Mucosa of gallbladder (tissue), 1 donor: ENCODE data around the gene PLAAT5. TPM values are rescaled to one million over a fixed set of nuclear protein-coding genes. Genes with fewer than 3 reads are reported as not detected.
"Not testable (repeated sequence)": the region's sequence is repeated elsewhere in the genome, so short reads cannot be mapped to it uniquely, and the experiment has no call there.

Experiments used
- DNase-seq: peaks from one replicate; pipeline ENCODE4 v3.0.0-alpha.2; 2020; ENCODE audit warnings: low spot score
- total RNA-seq: library from RNA; stranded (reverse); gene quantifications from one replicate; pipeline ENCODE4 v1.2.1, GENCODE V29; 2021
- donor health status: DM: no; HTN: no; CAD: no.

PLAAT5 gene, protein sequence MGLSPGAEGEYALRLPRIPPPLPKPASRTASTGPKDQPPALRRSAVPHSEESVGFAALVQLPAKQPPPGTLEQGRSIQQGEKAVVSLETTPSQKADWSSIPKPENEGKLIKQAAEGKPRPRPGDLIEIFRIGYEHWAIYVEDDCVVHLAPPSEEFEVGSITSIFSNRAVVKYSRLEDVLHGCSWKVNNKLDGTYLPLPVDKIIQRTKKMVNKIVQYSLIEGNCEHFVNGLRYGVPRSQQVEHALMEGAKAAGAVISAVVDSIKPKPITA
- total RNA-seq: 1.7 TPM

DNA sequence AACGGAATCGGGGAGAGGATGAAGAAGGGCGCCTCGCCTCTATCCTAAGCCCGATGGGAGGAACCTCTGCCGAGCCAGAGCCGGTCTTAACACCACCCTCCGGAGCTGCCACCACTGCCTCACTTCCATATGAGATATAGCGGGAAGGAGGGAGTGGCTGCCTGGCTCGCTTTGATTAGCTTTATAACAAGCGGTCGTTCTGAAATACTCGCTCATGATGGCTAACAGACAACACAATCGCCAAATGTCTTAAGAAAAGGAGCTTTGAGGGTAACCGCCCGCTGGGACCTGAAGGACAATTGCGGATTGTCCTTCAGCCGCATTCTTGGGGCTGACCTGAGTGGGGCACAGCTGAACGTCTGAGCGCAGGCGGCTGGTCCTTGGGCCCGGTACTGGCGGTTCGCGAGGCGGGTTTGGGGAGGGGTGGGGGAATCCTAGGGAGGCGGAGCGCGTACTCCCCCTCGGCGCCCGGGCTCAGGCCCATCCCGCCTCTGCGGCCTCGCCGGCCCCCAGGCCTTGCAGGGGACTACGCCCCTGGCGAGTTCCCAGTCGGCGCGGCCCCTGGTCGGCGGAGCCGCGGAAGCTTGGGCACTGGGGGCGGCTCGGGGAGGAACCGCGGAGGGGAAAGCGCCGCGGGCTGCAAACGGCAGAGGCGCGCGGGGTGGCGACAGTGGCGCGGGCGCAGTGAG, at the start of gene PLAAT5:
Gene PLAAT5 (minus strand): TSS at position 617 of the 689 bp plus-strand sequence. CDS start 133 bp downstream, at position 484.
- no peak for DNase-seq

DNA sequence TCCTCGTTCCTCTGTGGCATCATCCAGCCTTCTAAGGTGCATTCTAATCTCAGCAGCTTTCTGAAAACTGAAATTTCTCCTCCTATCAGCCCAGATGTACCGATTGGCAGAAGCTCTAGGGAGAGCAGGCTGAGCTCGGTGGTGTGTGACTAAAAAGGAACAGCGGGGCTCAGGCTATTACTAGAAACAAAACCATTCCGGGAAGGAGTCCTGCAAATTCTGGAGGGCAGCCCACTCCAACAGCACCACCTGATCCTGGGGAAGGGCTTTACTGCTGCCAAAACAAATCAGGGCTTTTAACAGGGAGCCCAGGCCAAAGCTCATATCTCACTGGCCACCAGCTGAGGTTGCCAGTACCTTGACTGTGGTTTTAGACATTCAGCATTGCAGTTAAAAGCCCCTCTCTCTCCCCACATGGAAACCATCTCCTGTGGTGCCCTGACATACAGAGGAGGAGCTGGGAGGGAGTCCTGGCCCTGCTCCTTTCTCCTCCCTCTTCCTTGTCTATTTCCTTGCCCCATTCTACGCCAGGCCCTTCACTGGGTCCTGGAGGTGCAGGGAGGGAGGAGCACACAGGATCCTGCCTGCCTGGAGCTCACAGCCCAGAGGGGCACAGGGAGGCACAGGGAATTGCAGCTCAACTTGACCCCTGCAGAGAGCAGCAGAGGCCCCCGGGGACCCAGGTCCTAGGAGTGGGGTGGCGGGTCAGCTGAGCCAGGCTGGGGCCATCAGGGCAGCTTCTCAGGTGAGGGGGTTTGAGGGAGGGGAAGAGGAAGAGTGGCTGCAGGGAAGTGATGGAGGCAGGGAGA, 46.5 kb upstream of the PLAAT5 start:
- peak; percentile 50 for DNase-seq

DNA sequence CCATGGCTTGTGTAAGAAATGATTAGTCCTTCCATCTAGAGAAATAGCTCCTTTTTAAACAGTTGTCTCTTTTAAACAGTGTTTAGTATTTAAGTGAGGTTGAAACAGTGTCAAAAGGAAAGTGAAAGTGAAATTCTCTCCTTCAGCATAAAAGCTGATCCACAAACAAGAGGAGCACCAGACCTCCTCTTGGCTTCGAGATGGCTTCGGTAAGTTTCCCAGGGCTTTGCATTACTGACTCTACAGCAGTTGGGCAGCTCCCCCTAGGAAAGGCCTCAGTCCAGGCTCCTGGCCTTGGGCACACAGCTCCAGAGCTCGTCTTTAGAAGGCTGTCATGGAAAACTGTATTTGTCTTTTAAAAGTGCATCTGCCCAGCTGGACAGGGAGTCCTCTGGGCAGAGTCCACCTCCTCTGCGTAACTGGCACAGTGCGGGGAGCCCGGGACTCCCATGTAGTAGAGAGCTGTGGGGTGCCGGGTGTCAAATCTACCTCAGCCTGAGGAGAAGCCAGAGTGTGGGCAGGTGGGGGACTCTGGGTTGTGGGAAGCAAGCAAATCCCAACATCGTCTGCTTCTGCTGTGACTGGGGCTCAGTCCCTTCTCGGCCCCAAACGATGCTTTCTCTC, 45.8 kb upstream of the PLAAT5 start, which contains the start of gene PLAAT4:
Gene PLAAT4 (plus strand): TSS at position 140 of the 624 bp plus-strand sequence. CDS start 61 bp downstream, at position 201.
- peak; percentile 39 for DNase-seq

DNA sequence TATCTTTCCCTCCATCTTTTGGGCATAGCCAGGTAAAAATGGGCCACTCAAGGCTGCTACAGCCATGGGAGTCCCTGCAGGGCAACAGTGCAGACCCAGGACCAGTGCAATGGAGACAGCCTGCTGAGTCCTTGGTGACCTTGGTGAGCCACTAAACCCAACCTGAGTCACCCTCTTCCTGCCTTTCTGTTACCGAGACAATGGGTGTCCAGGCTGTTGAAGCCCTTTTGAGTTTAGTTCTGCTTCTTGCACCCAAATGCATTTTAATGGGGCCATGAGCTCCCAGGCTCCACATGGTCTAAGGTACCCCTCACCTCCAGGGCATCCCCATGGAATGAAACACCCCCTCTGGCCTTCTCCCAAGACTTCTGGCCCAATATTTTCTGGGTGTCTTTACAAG, 44.8 kb upstream of the PLAAT5 start:
- no peak for DNase-seq

DNA sequence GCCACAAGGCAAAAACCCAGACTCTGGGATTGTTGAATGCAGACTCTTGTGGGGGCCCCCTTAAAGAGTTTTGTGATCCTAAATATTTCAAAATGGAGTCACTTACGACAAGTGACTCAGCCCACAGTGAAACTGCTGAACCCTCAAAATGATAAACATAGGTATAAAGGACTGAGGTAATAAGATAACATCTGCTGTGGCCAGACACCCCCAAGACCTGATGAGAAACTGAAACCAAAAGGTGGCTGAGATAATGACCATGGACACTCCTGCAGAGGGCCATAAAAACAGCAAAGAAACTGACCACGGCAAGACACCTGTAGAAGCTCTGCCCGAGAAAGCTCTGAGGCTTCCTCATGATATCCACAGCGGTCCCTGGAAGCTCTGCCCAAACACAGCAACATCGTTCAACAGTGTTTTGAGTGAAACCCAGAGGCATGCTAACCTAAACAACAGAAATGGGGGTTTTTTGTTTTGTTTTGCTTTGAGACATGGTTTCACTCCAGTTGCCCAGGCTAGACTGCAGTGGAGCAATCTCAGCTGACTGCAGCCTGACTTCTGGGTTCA, 44.0 kb upstream of the PLAAT5 start:
- DNase-seq: no peak

DNA sequence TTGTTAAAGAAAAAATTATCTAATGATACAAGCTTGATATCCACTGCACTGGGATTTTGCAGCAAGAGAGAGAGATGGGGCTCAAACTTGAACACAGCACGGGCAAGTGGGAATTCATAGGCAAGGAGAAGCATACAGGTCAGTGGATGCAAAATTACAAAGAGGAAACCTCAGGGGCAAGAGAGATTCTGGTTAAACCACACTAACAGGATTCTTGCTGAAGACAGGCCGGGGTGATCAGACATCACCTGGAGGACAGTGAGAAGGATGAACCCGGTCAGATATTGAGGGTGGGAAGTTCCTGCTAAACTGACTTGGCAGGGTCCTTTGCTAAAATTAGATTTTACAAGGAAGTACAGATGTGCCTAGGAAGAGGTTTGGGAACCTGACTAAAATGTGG, 43.1 kb upstream of the PLAAT5 start:
- no peak for DNase-seq

DNA sequence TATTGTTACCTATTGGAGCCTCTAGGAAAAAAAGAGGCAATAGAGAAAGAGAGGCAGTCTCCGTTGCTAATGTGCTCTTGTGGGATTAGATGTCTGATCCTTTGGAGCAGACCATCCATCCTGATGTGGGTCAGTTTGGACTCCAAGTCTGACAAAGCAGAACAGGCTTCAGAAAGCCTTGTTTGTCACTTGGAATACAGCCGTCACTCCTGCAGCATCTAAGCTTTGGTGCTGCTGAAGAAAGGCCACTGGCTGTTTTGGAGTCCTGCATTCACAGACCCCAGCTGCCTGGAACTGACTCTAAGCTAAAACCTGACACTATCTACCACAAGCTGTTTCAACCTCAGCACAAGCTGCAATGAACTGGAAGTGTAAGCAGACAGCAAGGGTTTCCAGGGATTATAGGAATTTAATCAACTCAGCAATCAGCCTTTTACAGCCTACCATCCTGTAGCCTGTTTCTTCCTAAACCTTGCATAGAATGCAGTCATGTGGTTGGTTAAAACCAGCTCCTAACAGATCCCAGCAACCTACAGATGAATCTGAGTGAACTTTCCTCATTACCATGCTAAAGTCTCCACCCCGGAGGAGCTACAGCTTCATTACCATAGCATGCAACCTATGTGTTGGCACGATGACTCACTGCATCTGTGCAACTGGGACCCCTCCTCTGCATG, 42.0 kb upstream of the PLAAT5 start:
- no peak for DNase-seq

DNA sequence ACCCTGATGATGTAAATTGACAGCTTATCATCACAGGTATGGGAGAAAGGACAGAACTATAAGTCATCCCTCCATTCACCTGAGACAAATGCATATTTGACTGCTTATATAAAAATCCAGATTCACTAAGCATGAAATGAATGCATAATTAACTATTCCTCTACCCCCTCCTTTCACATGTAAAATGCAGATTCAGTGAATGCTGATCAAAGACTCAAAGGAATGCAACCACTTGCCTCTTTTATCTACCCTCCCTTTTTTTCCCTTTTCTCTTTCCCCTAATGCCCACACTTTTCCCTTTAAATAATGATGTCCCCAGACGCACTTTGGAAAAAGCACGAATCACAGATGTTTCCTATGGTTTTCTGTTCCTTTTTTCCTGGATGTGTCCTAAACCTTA, 41.1 kb upstream of the PLAAT5 start:
- DNase-seq: no peak

DNA sequence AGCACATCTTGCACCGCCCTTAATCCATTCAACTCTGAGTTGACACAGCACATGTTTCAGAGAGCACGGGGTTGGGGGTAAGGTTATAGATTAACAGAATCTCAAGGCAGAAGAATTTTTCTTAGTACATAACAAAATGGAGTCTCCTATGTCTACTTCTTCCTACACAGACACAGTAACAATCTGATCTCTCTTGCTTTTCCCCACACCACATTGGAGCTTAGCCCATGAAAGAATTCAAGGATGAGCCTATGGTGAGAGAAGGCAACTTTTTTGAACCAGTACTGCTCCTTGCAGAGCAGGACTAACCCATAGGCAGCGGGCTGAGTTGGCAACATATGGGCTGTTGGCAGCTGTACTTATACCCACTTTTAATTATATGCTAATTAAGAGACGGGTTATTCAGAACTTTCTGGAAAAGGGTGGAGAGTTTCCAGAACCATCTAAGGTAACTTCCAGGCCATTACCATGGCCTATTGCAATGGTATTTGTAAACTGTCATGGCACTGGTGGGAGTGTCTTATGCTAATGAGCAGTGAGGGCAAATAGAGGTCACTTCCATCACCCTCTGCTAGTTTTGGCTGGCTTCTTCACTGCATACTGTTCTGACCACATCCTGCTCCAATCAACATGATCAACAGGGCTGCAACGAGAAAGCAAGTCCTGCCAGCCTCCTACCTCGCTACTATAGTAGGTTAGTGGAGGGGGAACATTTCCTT, 40.3 kb upstream of the PLAAT5 start:
- DNase-seq: peak; percentile 51

DNA sequence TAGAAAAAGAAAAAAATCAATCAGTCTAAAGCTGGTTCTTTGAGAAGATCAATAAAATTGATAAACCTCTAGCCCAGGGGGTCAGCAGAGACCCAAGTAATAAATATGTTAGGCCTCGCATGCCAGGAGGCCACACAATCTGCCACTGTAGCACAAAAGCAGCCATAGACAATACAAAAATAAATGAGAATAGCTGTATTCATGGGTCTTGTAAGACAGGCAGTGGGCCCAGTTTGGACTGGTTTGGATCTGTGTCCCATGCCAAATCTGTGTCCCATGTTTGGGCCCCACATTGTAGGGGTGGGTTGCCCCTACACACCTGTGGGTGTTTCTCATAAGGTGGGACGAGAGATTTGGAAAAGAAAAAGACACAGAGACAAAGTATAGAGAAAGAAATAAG, 39.1 kb upstream of the PLAAT5 start:
- no peak for DNase-seq

DNA sequence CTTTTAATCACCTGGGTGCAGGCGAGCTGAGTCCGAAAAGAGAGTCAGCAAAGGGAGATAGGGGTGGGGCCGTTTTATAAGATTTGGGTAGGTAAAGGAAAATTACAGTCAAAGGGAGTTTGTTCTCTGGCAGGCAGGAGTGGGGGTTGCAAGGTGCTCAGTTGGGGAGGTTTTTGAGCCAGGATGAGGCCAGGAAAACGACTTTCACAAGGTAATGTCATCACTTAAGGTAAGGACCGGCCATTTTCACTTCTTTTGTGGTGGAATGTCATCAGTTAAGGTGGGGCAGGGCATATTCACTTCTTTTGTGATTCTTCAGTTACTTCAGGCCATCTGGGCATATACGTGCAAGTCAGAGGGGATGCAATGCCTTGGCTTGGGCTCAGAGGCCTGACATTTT, 38.4 kb upstream of the PLAAT5 start:
- not testable (repeated sequence) for DNase-seq

DNA sequence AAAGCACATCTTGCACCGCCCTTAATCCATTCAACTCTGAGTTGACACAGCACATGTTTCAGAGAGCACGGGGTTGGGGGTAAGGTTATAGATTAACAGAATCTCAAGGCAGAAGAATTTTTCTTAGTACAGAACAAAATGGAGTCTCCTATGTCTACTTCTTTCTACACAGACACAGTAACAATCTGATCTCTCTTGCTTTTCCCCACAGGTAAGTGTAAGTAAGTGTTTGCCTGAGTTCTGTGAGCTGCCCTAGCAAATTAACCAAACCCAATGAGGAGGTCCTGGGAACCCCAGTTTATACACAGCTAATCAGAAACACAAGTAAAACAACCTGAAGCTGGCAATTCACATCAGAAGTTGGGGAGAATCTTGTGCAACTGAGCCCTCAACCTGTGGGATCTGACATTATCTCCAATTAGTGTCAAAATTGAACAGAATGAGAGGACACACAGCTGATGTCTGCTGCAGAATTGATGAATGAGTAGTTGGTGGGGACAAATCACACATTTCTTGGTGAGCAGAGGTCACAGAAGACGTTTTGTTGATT, 37.8 kb upstream of the PLAAT5 start:
- DNase-seq: not testable (repeated sequence)

DNA sequence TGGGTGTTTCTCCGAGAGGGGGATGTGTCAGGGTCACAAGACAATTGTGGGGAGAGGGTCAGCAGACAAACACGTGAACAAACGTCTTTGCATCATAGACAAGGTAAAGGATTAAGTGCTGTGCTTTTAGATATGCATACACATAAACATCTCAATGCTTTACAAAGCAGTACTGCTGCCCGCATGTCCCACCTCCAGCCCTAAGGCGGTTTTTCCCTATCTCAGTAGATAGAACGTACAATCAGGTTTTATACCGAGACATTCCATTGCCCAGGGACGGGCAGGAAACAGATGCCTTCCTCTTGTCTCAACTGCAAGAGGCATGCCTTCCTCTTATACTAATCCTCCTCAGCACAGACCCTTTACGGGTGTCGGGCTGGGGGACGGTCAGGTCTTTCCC, 37.2 kb upstream of the PLAAT5 start:
- not testable (repeated sequence) for DNase-seq

DNA sequence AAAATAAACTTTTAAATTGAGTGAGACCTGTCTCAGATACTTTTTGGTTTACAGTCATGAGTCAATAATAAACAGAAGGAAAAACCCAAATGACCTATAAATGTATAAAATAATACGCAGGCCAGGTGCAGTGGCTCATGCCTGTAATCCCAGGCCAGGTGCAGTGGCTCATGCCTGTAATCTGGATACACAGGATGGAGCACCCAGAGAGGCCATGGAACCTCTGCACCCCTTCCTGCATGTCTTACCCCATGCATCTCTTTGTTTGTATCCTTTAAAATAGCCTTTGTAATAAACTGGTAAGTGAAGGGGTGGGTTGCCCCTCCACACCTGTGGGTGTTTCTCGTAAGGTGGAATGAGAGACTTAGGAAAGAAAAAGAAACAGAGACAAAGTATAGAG, 36.7 kb upstream of the PLAAT5 start:
- DNase-seq: no peak

DNA sequence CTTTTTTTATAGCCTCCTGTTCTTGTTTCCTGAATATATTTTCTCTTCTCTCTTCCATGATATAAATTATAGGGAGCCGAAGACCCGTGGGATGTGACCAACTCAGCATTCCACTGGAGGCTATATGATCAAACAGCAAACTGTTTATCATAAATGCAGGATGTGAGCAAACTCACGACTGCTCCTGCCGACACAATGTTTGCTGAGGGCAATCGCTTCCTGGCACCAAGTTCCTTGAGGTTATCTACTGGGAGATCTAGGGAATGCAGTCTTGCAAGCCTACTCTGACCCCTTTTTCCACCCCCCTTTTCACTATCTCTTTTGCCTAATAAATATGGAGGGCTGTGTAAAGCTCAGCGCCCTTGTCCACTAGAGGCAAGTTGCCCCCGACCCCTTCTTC, 32.2 kb upstream of the PLAAT5 start:
- no peak for DNase-seq

DNA sequence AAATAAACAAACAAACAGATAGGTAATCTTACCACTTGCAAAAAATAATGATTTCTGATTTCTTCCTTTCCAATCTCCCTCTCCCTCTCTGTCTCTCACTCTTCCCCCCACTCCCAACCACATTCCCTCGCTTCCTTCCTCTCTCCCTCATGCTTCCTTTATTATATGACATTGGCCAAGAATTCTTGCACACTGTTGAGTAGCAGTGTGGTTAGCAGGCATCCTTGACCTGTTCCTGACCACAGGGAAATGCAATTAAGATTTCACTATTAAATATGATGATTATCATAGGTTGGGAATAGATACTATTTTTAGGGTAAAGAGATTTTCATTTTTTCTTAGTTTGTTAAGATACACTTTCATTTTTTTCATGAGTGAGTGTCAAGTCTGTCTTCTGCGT, 30.9 kb upstream of the PLAAT5 start:
- no peak for DNase-seq

DNA sequence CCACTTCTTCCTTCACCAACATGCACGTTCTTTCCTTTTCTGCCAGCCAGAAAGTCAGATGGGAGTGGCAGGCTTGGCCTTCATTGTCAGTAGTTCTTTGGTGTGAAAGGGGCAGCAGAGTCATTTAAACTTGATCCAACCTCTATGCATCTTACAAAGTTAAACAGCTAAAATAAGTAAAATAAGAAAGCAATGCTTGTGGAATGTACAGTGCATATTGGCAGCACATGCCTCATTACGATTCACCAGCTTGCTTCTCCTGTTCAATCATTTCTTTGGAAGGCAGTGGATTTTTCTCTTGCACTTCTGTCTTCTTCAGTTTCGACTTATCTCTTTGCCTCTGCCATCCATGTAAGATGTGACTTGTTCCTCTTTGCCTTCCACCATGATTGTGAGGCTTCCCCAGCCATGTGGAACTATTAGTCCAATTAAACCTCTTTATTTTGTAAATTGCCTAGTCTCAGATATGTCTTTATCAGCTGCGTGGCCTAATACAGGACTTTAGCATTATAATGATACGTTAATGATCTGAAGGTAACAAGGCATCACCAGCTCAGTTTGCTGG, 29.7 kb upstream of the PLAAT5 start:
- no peak for DNase-seq

DNA sequence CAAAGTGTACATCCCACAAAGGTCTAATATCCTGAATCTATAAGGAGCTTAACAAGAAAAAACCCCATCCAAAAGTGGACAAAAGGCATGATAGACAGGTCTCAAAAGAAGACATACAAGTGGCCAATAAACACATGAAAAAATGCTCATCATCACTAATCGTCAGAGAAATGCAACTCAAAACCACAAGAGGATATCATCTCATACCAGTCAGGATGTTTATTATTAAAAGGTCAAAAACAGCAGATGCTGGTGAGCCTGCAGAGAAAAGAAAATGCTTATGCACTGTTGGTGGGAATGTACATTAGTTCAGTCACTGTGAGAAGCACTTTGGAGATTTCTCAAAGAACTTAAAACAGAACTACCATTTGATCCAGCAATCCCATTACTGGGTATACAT, 27.6 kb upstream of the PLAAT5 start:
- DNase-seq: no peak

DNA sequence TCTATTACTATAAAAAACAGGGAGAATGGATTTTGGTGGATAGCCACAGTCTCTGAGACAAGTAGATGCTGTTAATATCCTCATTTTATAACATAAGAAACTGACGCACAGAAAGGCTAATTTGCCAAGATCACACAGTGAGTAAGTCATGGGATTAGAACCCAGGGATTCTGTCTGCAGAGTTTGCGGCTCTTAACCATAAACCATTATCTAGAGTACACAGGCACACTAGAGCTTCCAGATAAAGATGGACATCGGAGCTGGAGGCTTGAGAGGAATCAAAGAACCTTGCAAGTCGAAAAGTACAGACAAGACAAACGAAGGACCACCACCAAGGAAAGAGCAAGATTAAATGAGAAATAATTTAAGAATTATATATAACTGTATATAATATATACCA, 26.2 kb upstream of the PLAAT5 start:
- DNase-seq: no peak

DNA sequence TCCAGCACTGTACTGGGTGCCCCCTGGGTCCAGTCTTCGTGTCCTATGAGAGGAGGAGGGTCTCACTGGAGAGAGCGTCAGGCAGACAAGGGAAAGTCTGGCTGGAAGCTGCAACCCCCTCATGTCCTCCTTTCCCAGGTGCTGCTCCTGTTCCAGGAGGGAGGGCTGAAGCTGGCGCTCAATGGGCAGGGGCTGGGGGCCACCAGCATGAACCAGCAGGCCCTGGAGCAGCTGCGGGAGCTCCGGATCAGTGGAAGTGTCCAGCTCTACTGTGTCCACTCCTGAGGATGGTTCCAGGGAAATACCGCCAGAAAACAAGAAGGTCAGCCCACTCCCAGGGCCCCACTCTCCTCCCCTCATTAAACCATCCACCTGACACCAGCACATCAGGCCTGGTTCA, 25.1 kb upstream of the PLAAT5 start:
- no peak for DNase-seq
